SJSA1 (cell line): ENCODE results near the gene RNGTT. TPM values are rescaled to one million over a fixed set of nuclear protein-coding genes. Genes with fewer than 3 reads are reported as not detected.
"Not testable (repeated sequence)": the region's sequence is repeated elsewhere in the genome, so short reads cannot be mapped to it uniquely, and the experiment has no call there.

Source experiments
- DNase-seq, 2 experiments: peaks; one replicate each; pipeline ENCODE4 v3.0.0-alpha.2; 2015 to 2020; ENCODE audit warnings: low spot score in 2 of 2, low read depth in 1 of 2
- H3K27ac ChIP-seq: fragments of 250-450 bp; sonication (Bioruptor Pico); 2 replicates; pipeline ENCODE4 v1.5.1; 2020; ENCODE audit warnings: mild to moderate bottlenecking, moderate library complexity
- H3K27me3 ChIP-seq: fragments of 250-450 bp; sonication (Bioruptor Pico); replicated peaks from 2 replicates; pipeline ENCODE4 v1.5.1; 2020; ENCODE audit warnings: mild to moderate bottlenecking, moderate library complexity
- H3K36me3 ChIP-seq: fragments of 250-450 bp; sonication (Bioruptor Pico); 2 replicates; pipeline ENCODE4 v1.5.1; 2020; ENCODE audit warnings: mild to moderate bottlenecking
- H3K4me1 ChIP-seq: fragments of 250-450 bp; sonication (Bioruptor Pico); replicated peaks from 2 replicates; pipeline ENCODE4 v1.6.1; 2021; ENCODE audit warnings: mild to moderate bottlenecking
- H3K4me3 ChIP-seq: fragments of 250-450 bp; sonication (Bioruptor Pico); 2 replicates; pipeline ENCODE4 v1.5.1; 2020; ENCODE audit warnings: mild to moderate bottlenecking
- H3K9me3 ChIP-seq: fragments of 250-450 bp; sonication (Bioruptor Pico); replicated peaks from 2 replicates; pipeline ENCODE4 v1.5.1; 2020; ENCODE audit warnings: mild to moderate bottlenecking
- total RNA-seq: library from RNA; depleted of rRNA; stranded (reverse); fragments of >200 nt; shearing (Covaris generic); gene quantifications from 2 replicates; pipeline ENCODE4 v1.2.3, GENCODE V29; 2014

RNGTT gene
- total RNA-seq, 1 experiment from 2014 or later, result 40.6 TPM

- H3K4me1 ChIP-seq, result no peaks in the 10 kb centered on the region
- no peak overlapping the region for H3K27ac ChIP-seq
- H3K27me3 ChIP-seq, result no peaks in the 10 kb centered on the region
- no peaks in the 10 kb centered on the region for H3K36me3 ChIP-seq
- no peak for DNase-seq
- no peaks in the 10 kb centered on the region for H3K9me3 ChIP-seq
- no peak overlapping the region for H3K4me3 ChIP-seq
Observed at GRCh38 chr6:88855541-88856147, 107.8 kb downstream of the RNGTT start.

DNA sequence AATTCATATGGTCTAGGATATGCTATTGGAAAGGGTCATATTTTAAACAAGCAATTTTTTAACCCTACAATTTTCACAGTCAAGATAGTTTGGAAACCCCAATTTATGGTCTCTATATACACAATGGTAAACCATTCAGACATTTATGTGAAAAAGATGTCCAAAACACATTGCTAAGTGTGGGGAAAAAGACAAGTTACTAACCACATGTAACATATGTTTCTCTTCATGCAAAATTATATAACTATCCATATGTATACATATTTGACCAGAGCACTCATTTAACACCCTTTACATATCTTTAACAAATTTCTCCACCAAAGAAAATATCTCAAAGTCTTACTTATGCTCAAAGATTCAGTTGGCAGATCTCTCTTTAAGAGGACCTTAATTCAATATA, 110.6 kb downstream of the RNGTT start:
- Histone ChIP-seq H3K4me3 (no peak overlapping the region), H3K36me3 (no peaks in the 10 kb centered on the region), H3K9me3 (no peaks in the 10 kb centered on the region), H3K27me3 (no peaks in the 10 kb centered on the region), H3K4me1 (no peaks in the 10 kb centered on the region), H3K27ac (no peak overlapping the region)
- DNase-seq, result no peak

DNA sequence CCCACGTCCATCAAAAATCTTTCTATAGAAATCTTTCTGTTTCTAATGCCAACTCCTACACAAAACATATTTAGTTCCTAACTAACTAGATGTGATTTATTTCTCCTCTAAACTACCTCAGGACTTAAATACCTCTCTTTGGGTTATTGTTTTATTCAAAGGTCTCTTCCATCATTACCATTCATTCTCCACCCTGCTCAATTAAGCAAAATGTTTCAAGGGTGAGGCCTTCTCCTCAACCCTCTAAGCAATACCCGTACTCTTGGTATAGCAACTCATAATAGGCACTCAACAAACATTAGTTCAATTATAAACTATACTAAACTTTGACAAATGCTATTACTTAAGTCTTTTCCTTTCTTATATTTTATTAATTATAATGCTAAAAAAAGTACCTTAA, 111.4 kb downstream of the RNGTT start:
- H3K36me3 ChIP-seq, result no peaks in the 10 kb centered on the region
- no peak overlapping the region for H3K27ac ChIP-seq
- H3K27me3 ChIP-seq, result no peaks in the 10 kb centered on the region
- H3K9me3 ChIP-seq, result no peaks in the 10 kb centered on the region
- H3K4me1 ChIP-seq, result no peaks in the 10 kb centered on the region
- DNase-seq, result no peak
- H3K4me3 ChIP-seq, result no peak overlapping the region

- no peaks in the 10 kb centered on the region for H3K4me1 ChIP-seq
- no peaks in the 10 kb centered on the region for H3K27me3 ChIP-seq
- DNase-seq, result no peak
- no peaks in the 10 kb centered on the region for H3K36me3 ChIP-seq
- no peak overlapping the region for H3K27ac ChIP-seq
- no peaks in the 10 kb centered on the region for H3K9me3 ChIP-seq
- no peak overlapping the region for H3K4me3 ChIP-seq
Observed at GRCh38 chr6:88848870-88849269, 114.5 kb downstream of the RNGTT start.

DNA sequence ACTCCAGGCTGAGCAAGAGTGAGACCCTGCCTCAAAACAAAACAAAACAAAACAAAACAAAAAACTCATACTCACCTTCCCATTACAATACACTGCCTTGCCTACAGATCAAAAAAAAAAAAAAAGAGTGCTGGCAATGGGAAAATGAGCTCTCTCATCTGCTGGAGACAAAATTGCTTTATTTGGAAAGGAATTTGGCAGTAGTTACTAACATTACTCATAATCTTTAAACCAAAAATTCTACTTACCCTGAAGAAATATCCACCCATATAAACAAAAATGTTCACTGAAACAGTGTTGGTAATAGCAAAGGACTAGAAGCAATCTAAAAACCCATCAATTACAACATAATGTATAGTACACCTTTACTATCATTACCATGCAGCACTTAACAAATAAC, 120.4 kb downstream of the RNGTT start:
- no peak overlapping the region for H3K27ac ChIP-seq

GRCh38 chr6:88842320-88842719, 121.1 kb downstream of the RNGTT start:
- no peaks in the 10 kb centered on the region for H3K9me3 ChIP-seq
- no peaks in the 10 kb centered on the region for H3K27me3 ChIP-seq
- no peaks in the 10 kb centered on the region for H3K4me1 ChIP-seq
- H3K4me3 ChIP-seq, result no peak overlapping the region
- no peaks in the 10 kb centered on the region for H3K36me3 ChIP-seq
- no peak for DNase-seq
- H3K27ac ChIP-seq, result no peak overlapping the region

More for the DNA sequence above, 120.4 kb downstream of the RNGTT start:
- no peaks in the 10 kb centered on the region for H3K9me3 ChIP-seq
- no peak for DNase-seq
- no peaks in the 10 kb centered on the region for H3K27me3 ChIP-seq
- H3K4me3 ChIP-seq, result no peak overlapping the region
- no peaks in the 10 kb centered on the region for H3K4me1 ChIP-seq
- H3K36me3 ChIP-seq, result no peaks in the 10 kb centered on the region

- H3K27me3 ChIP-seq, result no peaks in the 10 kb centered on the region
- DNase-seq, result no peak
- no peaks in the 10 kb centered on the region for H3K9me3 ChIP-seq
- no peak overlapping the region for H3K27ac ChIP-seq
- H3K4me3 ChIP-seq, result no peak overlapping the region
- H3K36me3 ChIP-seq, result no peaks in the 10 kb centered on the region
- H3K4me1 ChIP-seq, result no peaks in the 10 kb centered on the region
Observed at GRCh38 chr6:88840796-88841539, 122.5 kb downstream of the RNGTT start.

GRCh38 chr6:88840289-88840688, 123.1 kb downstream of the RNGTT start:
- Histone ChIP-seq H3K4me3 (no peak overlapping the region), H3K36me3 (no peaks in the 10 kb centered on the region), H3K9me3 (no peaks in the 10 kb centered on the region), H3K27me3 (no peaks in the 10 kb centered on the region), H3K27ac (no peak overlapping the region), H3K4me1 (no peaks in the 10 kb centered on the region)
- no peak for DNase-seq

DNA sequence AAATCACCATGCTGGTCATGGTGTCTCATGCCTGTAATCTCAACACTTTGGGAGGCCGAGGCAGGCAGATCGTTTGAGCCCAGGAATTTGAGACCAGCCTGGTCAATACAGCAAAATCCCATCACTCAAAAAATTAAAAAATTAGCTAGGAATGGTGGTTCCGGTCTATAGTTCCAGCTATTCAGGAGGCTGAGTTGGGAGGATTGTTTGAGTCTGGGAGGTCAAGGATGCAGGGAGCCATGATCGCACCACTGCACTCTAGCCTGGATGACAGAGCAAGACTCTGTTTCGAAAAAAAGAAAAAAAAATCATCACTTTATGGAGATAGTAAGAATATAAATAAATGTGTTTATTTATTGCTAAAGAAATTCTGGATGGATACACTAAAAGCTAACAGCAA, 124.1 kb downstream of the RNGTT start:
- no peaks in the 10 kb centered on the region for H3K27me3 ChIP-seq
- no peaks in the 10 kb centered on the region for H3K9me3 ChIP-seq
- H3K4me1 ChIP-seq, result no peaks in the 10 kb centered on the region
- H3K4me3 ChIP-seq, result no peak overlapping the region
- DNase-seq, result no peak
- H3K36me3 ChIP-seq, result 0 out of 2 replicates have a peak, but pooled peaks cover under 1% of the 10 kb centered on the region
- no peak overlapping the region for H3K27ac ChIP-seq

GRCh38 chr6:88835210-88835609, 128.2 kb downstream of the RNGTT start:
- DNase-seq, result no peak
- Histone ChIP-seq H3K4me3 (no peak overlapping the region), H3K4me1 (no peaks in the 10 kb centered on the region), H3K27me3 (no peaks in the 10 kb centered on the region), H3K9me3 (no peaks in the 10 kb centered on the region), H3K36me3 (0 out of 2 replicates have a peak, but pooled peaks cover 3% of the 10 kb centered on the region), H3K27ac (no peak overlapping the region)

DNA sequence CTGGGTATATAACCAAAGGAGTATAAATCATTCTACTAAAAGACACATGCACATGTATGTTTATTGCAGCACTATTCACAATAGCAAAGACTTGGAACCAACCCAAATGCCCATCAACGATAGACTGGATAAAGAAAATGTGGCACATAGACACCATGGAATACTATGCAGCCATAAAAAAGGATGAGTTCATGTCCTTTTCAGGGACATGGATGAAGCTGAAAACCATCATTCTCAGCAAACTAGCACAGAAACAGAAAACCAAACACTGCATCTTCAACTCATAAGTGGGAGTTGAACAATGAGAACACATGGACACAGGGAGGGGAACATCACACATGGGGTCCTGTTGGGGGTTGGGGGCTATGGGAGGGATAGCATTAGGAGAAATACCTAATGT, 130.3 kb downstream of the RNGTT start:
- not testable (repeated sequence) for DNase-seq, H3K27me3 ChIP-seq, H3K36me3 ChIP-seq, H3K9me3 ChIP-seq, H3K4me3 ChIP-seq, H3K27ac ChIP-seq, H3K4me1 ChIP-seq

DNA sequence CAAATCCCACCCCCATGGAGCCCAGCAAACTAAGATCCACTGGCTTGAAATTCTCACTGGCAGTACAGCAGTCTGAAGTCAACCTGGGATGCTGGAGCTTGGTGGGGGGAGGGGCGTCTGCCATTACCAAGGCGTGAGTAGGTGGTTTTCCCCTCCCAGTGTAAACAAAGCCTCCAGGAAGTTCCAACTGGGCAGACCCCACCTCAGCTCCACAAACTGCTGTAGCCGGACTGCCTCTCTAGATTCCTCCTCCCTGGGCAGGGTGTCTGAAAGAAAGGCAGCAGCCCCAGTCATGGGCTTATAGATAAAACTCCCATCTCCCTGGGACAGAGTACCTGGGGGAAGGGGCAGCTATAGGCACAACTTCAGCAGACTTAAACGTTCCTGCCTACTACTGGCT, 135.8 kb downstream of the RNGTT start:
- H3K36me3 ChIP-seq, H3K4me3 ChIP-seq, H3K4me1 ChIP-seq, H3K27me3 ChIP-seq, H3K27ac ChIP-seq, DNase-seq, H3K9me3 ChIP-seq: not testable (repeated sequence)

DNA sequence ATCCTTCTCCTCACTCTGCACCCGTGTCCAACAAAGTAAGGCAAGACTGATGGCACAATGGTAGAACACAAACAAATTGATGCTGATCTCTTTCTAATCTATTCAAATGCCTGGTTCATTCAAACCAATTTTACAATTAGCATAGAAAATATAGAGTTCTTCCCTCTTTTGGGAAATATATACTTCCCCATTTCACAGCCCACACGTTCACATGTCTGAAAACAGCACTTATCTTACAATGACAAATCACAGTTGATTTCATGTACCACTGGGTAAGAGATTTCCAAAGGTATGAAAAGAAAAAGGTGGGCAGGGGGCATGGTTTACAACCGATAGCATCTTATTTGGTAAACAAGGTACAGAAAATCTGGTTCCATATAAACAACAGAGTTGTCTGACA, 137.6 kb downstream of the RNGTT start:
- no peak for DNase-seq

GRCh38 chr6:88823998-88824397, 139.4 kb downstream of the RNGTT start:
- 0 out of 2 replicates have a peak, but pooled peaks cover 6% of the 10 kb centered on the region for H3K36me3 ChIP-seq
- no peaks in the 10 kb centered on the region for H3K27me3 ChIP-seq
- peaks cover 11% of the 10 kb centered on the region for H3K4me1 ChIP-seq
- H3K9me3 ChIP-seq, result no peaks in the 10 kb centered on the region
- H3K4me3 ChIP-seq, result no peak overlapping the region
- peak overlapping the region; percentile 1; the same call in 1 of the 2 replicates for H3K27ac ChIP-seq
- DNase-seq, result peak in 1 of 2 experiments; percentile 25

More for the DNA sequence above, 137.6 kb downstream of the RNGTT start:
- Histone ChIP-seq H3K4me1 (peaks cover 11% of the 10 kb centered on the region), H3K36me3 (0 out of 2 replicates have a peak, but pooled peaks cover 6% of the 10 kb centered on the region), H3K27me3 (no peaks in the 10 kb centered on the region), H3K4me3 (no peak overlapping the region), H3K9me3 (no peaks in the 10 kb centered on the region), H3K27ac (no peak overlapping the region)
